Motor neuron (in vitro differentiated cells): ENCODE data around the gene SHISA9. TPM values are rescaled to one million over a fixed set of nuclear protein-coding genes. Genes with fewer than 3 reads are reported as not detected.

ENCODE experiments used
- total RNA-seq, 8 experiments: library from RNA; unstranded; fragments of 300-600 nt; gene quantifications; 2 replicates each; pipeline versions ENCODE4 v1.2.3 to v1.2.4, GENCODE V29; 2022

The SHISA9 gene
- total RNA-seq, 8 experiments from 2014 or later = 0.20 to 18.3 (median 0.88) TPM

Other genes starting within 250 kb of the SHISA9 start
- 10 to 100 TPM in 1 of 8 experiments, 1 to 10 TPM in 7; 1.1 to 20.1 (median 4.6) TPM for gene CPPED1, start 97.7 kb upstream of the SHISA9 start, total RNA-seq